A673 (cell line): ENCODE results near the gene PSMB8.

Experiments used
- CTCF ChIP-seq: fragments of 300-800, 200-600 bp; sonication (generic); conservative IDR thresholded peaks from 2 replicates; pipeline ENCODE4 v1.5.1; 2017; ENCODE audit warnings: low read depth, mild to moderate bottlenecking, antibody characterized with exemption, low read length, moderate library complexity, mixed read lengths
- EZH2 ChIP-seq: fragments of 200-600 bp; sonication (generic); IDR thresholded peaks from 2 replicates; pipeline ENCODE4 v1.6.1; 2017; ENCODE audit warnings: borderline replicate concordance, low read depth, mild to moderate bottlenecking, mixed read lengths, antibody characterized with exemption, low read length; ENCODE audit not compliant: poor library complexity, severe bottlenecking

GRCh38 chr6:32855467-32856174, 11.8 kb upstream of the PSMB8 start:
- TF ChIP-seq CTCF (no peak), EZH2 (no peak)
